Tibial artery (tissue), 4 donors: ENCODE measurements around the gene MYO1H.

Experiments
- DNase-seq, 2 donors: peaks; one replicate each; pipeline ENCODE4 v3.0.0-alpha.2; 2019
- H3K27ac ChIP-seq, 2 donors: fragments of 200-600 bp; sonication (generic) in 1 of 2; 1 replicate in 1 of 2; 2 replicates in 1 of 2; pipeline ENCODE4 v1.5.1; 2018 to 2019; ENCODE audit warnings: mild to moderate bottlenecking in 1 of 2
- H3K27me3 ChIP-seq, 2 donors: fragments of 200-600 bp; sonication (generic) in 1 of 2; one replicate each; pipeline versions ENCODE4 v1.5.1 to v1.6.0; 2016 to 2019
- H3K36me3 ChIP-seq, 3 donors: fragments of 200-600 bp; sonication (generic) in 2 of 3; one replicate each; pipeline ENCODE4 v1.5.1; 2016 to 2019; ENCODE audit warnings: mild to moderate bottlenecking in 2 of 3
- H3K4me1 ChIP-seq, 4 donors: fragments of 200-600 bp; sonication (generic) in 2 of 4; 1 replicate in 3 of 4; 2 replicates in 1 of 4; pipeline ENCODE4 v1.5.1; 2016 to 2019
- H3K4me3 ChIP-seq, 2 donors: fragments of 200-600 bp; sonication (generic) in 1 of 2; 1 replicate in 1 of 2; 2 replicates in 1 of 2; pipeline ENCODE4 v1.5.1; 2018 to 2019; ENCODE audit warnings: mild to moderate bottlenecking in 2 of 2
- H3K9me3 ChIP-seq, 3 donors: fragments of 200-600 bp; sonication (generic) in 1 of 3; one replicate each; pipeline ENCODE4 v1.5.1; 2016 to 2019
- intact Hi-C: fragments of 100-400 bp; cut with DNase I; formaldehyde crosslinking; loops from one replicate; pipeline ENCODE4 v1.15.0; 2023; ENCODE audit warnings: low total_unique reads
- TF ChIP-seq, protein P1 (sequence below), 2 experiments: fragments of 200-600 bp in 1 of 2; fragments of 450-650 bp in 1 of 2; IDR thresholded peaks; one replicate each; pipeline ENCODE4 v1.5.1; 2017 to 2019; ENCODE audit warnings: antibody characterized with exemption in 2 of 2, mild to moderate bottlenecking in 1 of 2, moderate library complexity in 1 of 2

The MYO1H gene

DNA sequence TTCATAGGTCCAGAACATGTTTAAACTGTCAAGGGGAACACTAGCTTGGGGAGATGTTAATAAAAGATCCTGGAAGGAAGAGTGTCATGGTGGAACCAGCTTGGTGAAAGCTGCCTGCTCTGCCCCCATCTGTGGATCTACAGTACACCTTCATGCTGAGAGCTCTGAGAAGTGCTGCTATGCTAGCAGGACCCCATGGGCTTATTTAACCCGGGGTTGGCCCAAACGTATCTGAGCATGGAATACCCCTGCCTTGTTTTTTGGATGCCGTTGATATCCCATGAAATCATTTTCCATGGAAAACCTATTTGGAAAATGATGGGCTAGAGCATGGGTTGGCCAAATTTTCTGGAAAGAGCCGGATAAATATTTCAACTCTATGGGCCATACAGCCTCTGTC is 144.0 kb downstream of the MYO1H start:
- Histone ChIP-seq H3K4me3 (no peak overlapping the region), H3K27ac (no peak overlapping the region), H3K27me3 (no peaks in the 10 kb centered on the region), H3K36me3 (peaks cover 91 to 100% (median 93%) of the 10 kb centered on the region in 3 donors), H3K9me3 (no peaks in the 10 kb centered on the region), H3K4me1 (no peaks in the 10 kb centered on the region)
- DNase-seq = no peak
- intact Hi-C loops = no loop called here
- TF ChIP-seq, protein P1, sequence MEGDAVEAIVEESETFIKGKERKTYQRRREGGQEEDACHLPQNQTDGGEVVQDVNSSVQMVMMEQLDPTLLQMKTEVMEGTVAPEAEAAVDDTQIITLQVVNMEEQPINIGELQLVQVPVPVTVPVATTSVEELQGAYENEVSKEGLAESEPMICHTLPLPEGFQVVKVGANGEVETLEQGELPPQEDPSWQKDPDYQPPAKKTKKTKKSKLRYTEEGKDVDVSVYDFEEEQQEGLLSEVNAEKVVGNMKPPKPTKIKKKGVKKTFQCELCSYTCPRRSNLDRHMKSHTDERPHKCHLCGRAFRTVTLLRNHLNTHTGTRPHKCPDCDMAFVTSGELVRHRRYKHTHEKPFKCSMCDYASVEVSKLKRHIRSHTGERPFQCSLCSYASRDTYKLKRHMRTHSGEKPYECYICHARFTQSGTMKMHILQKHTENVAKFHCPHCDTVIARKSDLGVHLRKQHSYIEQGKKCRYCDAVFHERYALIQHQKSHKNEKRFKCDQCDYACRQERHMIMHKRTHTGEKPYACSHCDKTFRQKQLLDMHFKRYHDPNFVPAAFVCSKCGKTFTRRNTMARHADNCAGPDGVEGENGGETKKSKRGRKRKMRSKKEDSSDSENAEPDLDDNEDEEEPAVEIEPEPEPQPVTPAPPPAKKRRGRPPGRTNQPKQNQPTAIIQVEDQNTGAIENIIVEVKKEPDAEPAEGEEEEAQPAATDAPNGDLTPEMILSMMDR (IDR thresholded peaks at IDR 0.05) = no peak

DNA sequence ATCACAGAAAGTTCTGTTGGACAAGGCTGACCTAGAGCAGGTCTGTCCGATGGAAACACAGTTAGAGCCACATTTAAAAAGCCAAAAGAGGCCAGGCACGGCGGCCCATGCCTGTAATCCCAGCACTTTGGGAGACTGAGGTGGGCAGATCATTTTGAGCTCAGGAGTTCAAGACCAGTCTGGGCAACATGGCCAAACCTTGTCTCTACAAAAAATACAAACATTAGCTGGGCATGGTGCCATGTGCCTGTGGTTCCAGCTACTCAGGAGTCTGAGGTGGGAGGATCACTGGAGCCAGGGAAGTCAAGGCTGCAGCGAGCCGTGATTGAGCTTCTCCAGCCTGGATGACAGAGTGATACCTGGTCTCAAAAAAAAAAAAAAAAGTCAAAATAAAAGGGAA is 144.7 kb downstream of the MYO1H start:
- Histone ChIP-seq H3K4me1 (no peaks in the 10 kb centered on the region), H3K27ac (no peak overlapping the region), H3K36me3 (peaks cover 87 to 100% (median 93%) of the 10 kb centered on the region in 3 donors), H3K27me3 (no peaks in the 10 kb centered on the region), H3K4me3 (no peak overlapping the region), H3K9me3 (no peaks in the 10 kb centered on the region)
- intact Hi-C loops = no loop called here
- TF ChIP-seq, protein P1 (IDR thresholded peaks at IDR 0.05) = no peak
- DNase-seq = no peak

DNA sequence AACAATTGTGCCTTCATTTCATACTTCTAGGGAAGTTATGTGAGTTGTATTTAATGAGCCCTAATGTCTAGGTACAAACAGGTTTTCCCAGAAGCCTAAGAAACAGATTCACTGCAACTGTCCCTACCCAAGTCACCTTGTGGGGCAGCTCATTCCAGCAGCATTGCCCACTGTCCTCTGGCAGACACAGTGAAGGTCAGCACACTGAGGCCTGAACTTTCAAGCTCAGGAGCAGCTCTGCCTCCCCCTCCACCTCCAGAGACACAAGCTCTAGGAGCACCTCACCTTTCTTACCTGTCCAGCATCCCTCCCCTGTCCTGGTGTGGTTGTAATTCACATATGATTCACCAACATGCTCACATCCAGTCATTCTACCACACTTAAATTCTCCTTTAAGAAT is 145.4 kb downstream of the MYO1H start:
- Histone ChIP-seq H3K9me3 (no peaks in the 10 kb centered on the region), H3K27me3 (no peaks in the 10 kb centered on the region), H3K27ac (no peak overlapping the region), H3K36me3 (peaks cover 87 to 100% (median 93%) of the 10 kb centered on the region in 3 donors), H3K4me3 (no peak overlapping the region), H3K4me1 (no peaks in the 10 kb centered on the region)
- TF ChIP-seq, protein P1 (IDR thresholded peaks at IDR 0.05) = no peak
- intact Hi-C loops = no loop called here
- no peak for DNase-seq

DNA sequence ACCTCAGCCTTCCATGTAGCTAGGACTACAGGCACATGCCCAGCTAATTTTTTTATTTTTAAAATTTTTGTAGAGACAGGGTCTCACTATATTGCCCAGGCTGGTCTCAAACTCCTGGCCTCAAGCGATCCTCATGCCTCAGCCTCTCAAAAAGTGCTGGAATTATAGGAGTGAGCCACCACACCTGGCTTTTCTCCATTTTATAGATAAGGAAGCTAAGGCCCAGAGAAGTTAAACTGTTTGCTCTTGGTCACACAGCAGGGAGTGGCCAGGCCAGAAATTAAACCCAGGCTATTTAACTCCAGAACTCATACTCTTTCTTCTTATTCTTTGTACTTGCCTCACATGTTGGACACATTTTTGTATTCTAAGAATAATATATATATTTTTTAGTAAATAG is 146.2 kb downstream of the MYO1H start:
- Histone ChIP-seq H3K9me3 (no peaks in the 10 kb centered on the region), H3K27ac (no peak overlapping the region), H3K27me3 (no peaks in the 10 kb centered on the region), H3K4me1 (no peaks in the 10 kb centered on the region), H3K36me3 (peaks cover 87 to 100% (median 93%) of the 10 kb centered on the region in 3 donors), H3K4me3 (no peak overlapping the region)
- intact Hi-C loops = no loop called here
- no peak for DNase-seq
- TF ChIP-seq, protein P1 (IDR thresholded peaks at IDR 0.05) = no peak

DNA sequence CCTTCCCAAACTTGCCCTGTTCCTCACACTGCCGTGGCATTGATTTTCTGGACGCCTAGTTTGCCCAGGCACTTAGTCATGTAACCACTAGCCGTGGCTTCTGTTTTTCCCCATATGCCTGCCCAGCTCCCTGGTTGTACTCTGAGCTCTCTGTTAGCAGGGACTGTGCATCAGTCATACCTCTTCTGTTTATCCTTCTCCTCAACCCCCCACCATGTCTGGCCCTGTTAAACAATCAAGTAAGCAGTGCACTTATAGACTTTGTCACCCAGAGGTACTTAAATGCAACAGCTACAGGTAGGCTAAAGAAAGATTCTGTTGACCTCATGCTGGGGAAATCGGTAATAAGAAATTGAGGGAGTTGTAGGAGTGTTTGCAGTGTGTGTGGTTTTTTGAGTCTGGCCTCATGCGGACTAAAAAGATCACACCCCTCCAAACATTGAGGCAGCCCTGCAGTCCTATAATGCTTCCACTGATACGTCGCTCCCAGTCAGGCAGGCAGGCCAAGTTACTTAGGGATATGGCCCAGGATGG is 146.7 kb downstream of the MYO1H start:
- Histone ChIP-seq H3K4me1 (no peaks in the 10 kb centered on the region), H3K9me3 (no peaks in the 10 kb centered on the region), H3K36me3 (peaks cover 87 to 100% (median 93%) of the 10 kb centered on the region in 3 donors), H3K27ac (no peak overlapping the region), H3K4me3 (no peak overlapping the region), H3K27me3 (no peaks in the 10 kb centered on the region)
- intact Hi-C loops = no loop called here
- DNase-seq = no peak
- TF ChIP-seq, protein P1 (IDR thresholded peaks at IDR 0.05) = no peak

DNA sequence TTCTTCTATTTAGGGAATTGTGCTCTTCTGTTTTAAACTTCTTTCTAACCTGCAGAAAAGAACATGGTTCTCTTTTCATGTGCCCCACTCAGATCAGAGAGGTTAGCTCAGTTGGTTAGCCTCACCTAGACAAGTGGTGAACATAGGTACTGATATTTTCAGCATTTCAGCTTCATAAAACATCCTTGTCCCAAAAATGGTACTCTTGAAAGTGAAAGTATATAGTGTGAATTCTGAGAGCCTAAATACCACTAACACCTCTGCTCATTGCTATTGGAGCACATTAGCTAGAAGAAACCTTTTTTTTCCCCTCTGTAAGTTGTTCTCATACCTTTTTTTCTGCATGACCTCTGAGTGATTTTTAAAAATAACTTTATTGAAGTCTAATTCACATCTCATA is 147.3 kb downstream of the MYO1H start:
- Histone ChIP-seq H3K4me1 (no peaks in the 10 kb centered on the region), H3K27me3 (no peaks in the 10 kb centered on the region), H3K36me3 (peaks cover 87 to 100% (median 93%) of the 10 kb centered on the region in 3 donors), H3K9me3 (no peaks in the 10 kb centered on the region), H3K4me3 (no peak overlapping the region), H3K27ac (no peak overlapping the region)
- TF ChIP-seq, protein P1 (IDR thresholded peaks at IDR 0.05) = no peak
- intact Hi-C loops = no loop called here
- DNase-seq = no peak
